Measurements from ENCODE around the gene PTGDS.
A peak's percentile ranks its signal among the peaks of the same experiment; 100 is the strongest.

PTGDS gene

GRCh38 chr9:136958898-136959850 is 18.1 kb upstream of the PTGDS start:
- H3K36me3 Mint-ChIP-seq = no peaks in the 10 kb centered on the region
- no peak for DNase-seq
- H3K9me3 Mint-ChIP-seq = peaks cover 7% of the 10 kb centered on the region
- H3K4me1 Mint-ChIP-seq = peaks cover 31% of the 10 kb centered on the region
- CTCF ChIA-PET = interaction anchor here (0.5 to 0.9 kb wide), 2 partner anchors 12 to 16 kb away, joined by 3 read pairs; no protein-coding TSS in a partner anchor
- no peak overlapping the region for H3K27ac Mint-ChIP-seq
- H3K4me3 Mint-ChIP-seq = no peak overlapping the region
- peaks cover 21% of the 10 kb centered on the region for H3K27me3 Mint-ChIP-seq

GRCh38 chr9:136960212-136960937 is 16.9 kb upstream of the PTGDS start:
- H3K9me3 Mint-ChIP-seq = peaks cover 7% of the 10 kb centered on the region
- DNase-seq = peak; percentile 49

GRCh38 chr9:136960938-136961275 is 16.4 kb upstream of the PTGDS start:
- CTCF ChIA-PET = no interaction called here
- peaks cover 24% of the 10 kb centered on the region for H3K27me3 Mint-ChIP-seq
- H3K4me1 Mint-ChIP-seq = peaks cover 47% of the 10 kb centered on the region
- H3K9me3 Mint-ChIP-seq = peaks cover 7% of the 10 kb centered on the region
- no peak overlapping the region for H3K27ac Mint-ChIP-seq
- DNase-seq = no peak
- no peak overlapping the region for H3K4me3 Mint-ChIP-seq
- no peaks in the 10 kb centered on the region for H3K36me3 Mint-ChIP-seq

More at GRCh38 chr9:136960212-136960937, 16.9 kb upstream of the PTGDS start:
- H3K36me3 Mint-ChIP-seq = no peaks in the 10 kb centered on the region
- peak overlapping the region; percentile 92 for H3K27ac Mint-ChIP-seq
- peak overlapping the region; percentile 47 for H3K4me3 Mint-ChIP-seq
- CTCF ChIA-PET = no interaction called here
- peaks cover 24% of the 10 kb centered on the region for H3K27me3 Mint-ChIP-seq
- peaks cover 41% of the 10 kb centered on the region for H3K4me1 Mint-ChIP-seq

GRCh38 chr9:136961279-136962065 is 15.8 kb upstream of the PTGDS start:
- Mint-ChIP-seq H3K36me3 (no peaks in the 10 kb centered on the region), H3K9me3 (peaks cover 3% of the 10 kb centered on the region), H3K4me3 (no peak overlapping the region), H3K27ac (no peak overlapping the region), H3K27me3 (peaks cover 30% of the 10 kb centered on the region), H3K4me1 (peaks cover 52% of the 10 kb centered on the region)
- CTCF ChIA-PET = no interaction called here
- DNase-seq = no peak

GRCh38 chr9:136962163-136962562 is 15.1 kb upstream of the PTGDS start:
- Mint-ChIP-seq H3K27me3 (peaks cover 31% of the 10 kb centered on the region), H3K36me3 (no peaks in the 10 kb centered on the region), H3K4me3 (no peak overlapping the region), H3K27ac (peak overlapping the region; percentile 81), H3K4me1 (peaks cover 53% of the 10 kb centered on the region), H3K9me3 (no peaks in the 10 kb centered on the region)
- no peak for DNase-seq
- CTCF ChIA-PET = no interaction called here

GRCh38 chr9:136962701-136963248 is 14.5 kb upstream of the PTGDS start:
- H3K9me3 Mint-ChIP-seq = no peaks in the 10 kb centered on the region
- peak overlapping the region; percentile 81 for H3K27ac Mint-ChIP-seq
- peaks cover 31% of the 10 kb centered on the region for H3K27me3 Mint-ChIP-seq
- H3K4me1 Mint-ChIP-seq = peaks cover 53% of the 10 kb centered on the region
- H3K4me3 Mint-ChIP-seq = no peak overlapping the region
- H3K36me3 Mint-ChIP-seq = no peaks in the 10 kb centered on the region
- no peak for DNase-seq
- CTCF ChIA-PET = no interaction called here

- H3K9me3 Mint-ChIP-seq = no peaks in the 10 kb centered on the region
- no peaks in the 10 kb centered on the region for H3K36me3 Mint-ChIP-seq
- CTCF ChIA-PET = no interaction called here
- H3K27ac Mint-ChIP-seq = no peak overlapping the region
- DNase-seq = no peak
- no peak overlapping the region for H3K4me3 Mint-ChIP-seq
- peaks cover 53% of the 10 kb centered on the region for H3K4me1 Mint-ChIP-seq
- H3K27me3 Mint-ChIP-seq = peaks cover 30% of the 10 kb centered on the region
Measured at GRCh38 chr9:136963341-136963740, 14.0 kb upstream of the PTGDS start.

- Mint-ChIP-seq H3K27me3 (peaks cover 26% of the 10 kb centered on the region), H3K36me3 (no peaks in the 10 kb centered on the region), H3K9me3 (no peaks in the 10 kb centered on the region), H3K4me3 (no peak overlapping the region), H3K4me1 (peaks cover 53% of the 10 kb centered on the region), H3K27ac (no peak overlapping the region)
- CTCF ChIA-PET = no interaction called here
- DNase-seq = no peak
Measured at GRCh38 chr9:136963751-136964150, 13.6 kb upstream of the PTGDS start.

GRCh38 chr9:136964171-136964689 is 13.1 kb upstream of the PTGDS start:
- peaks cover 51% of the 10 kb centered on the region for H3K4me1 Mint-ChIP-seq
- no peak for DNase-seq
- peaks cover 24% of the 10 kb centered on the region for H3K27me3 Mint-ChIP-seq
- H3K36me3 Mint-ChIP-seq = no peaks in the 10 kb centered on the region
- CTCF ChIA-PET = no interaction called here
- no peaks in the 10 kb centered on the region for H3K9me3 Mint-ChIP-seq
- no peak overlapping the region for H3K27ac Mint-ChIP-seq
- no peak overlapping the region for H3K4me3 Mint-ChIP-seq

GRCh38 chr9:136964833-136965422 is 12.4 kb upstream of the PTGDS start:
- no peak overlapping the region for H3K4me3 Mint-ChIP-seq
- H3K27ac Mint-ChIP-seq = no peak overlapping the region
- peaks cover 47% of the 10 kb centered on the region for H3K4me1 Mint-ChIP-seq
- H3K9me3 Mint-ChIP-seq = no peaks in the 10 kb centered on the region
- H3K27me3 Mint-ChIP-seq = peaks cover 26% of the 10 kb centered on the region
- H3K36me3 Mint-ChIP-seq = no peaks in the 10 kb centered on the region
- CTCF ChIA-PET = no interaction called here
- no peak for DNase-seq

GRCh38 chr9:136965771-136966484 is 11.4 kb upstream of the PTGDS start:
- CTCF ChIA-PET = no interaction called here
- no peaks in the 10 kb centered on the region for H3K36me3 Mint-ChIP-seq
- peak; percentile 52 for DNase-seq
- peaks cover 28% of the 10 kb centered on the region for H3K27me3 Mint-ChIP-seq
- H3K9me3 Mint-ChIP-seq = no peaks in the 10 kb centered on the region
- peaks cover 39% of the 10 kb centered on the region for H3K4me1 Mint-ChIP-seq
- peak overlapping the region; percentile 81 for H3K27ac Mint-ChIP-seq
- peak overlapping the region; percentile 33 for H3K4me3 Mint-ChIP-seq

GRCh38 chr9:136968333-136969127 is 8.8 kb upstream of the PTGDS start:
- H3K27ac Mint-ChIP-seq = no peak overlapping the region
- no peaks in the 10 kb centered on the region for H3K9me3 Mint-ChIP-seq
- H3K4me3 Mint-ChIP-seq = no peak overlapping the region
- H3K4me1 Mint-ChIP-seq = peaks cover 22% of the 10 kb centered on the region
- CTCF ChIA-PET = interaction anchor here (0.8 to 1.0 kb wide), 2 partner anchors 18 to 126 kb away, joined by 3 read pairs; partner anchors contain the start of gene AJM1
- no peak for DNase-seq
- H3K27me3 Mint-ChIP-seq = peaks cover 26% of the 10 kb centered on the region
- no peaks in the 10 kb centered on the region for H3K36me3 Mint-ChIP-seq
